Activated naive CD4-positive, alpha-beta T cell treated with anti-CD3 and anti-CD28 coated beads, Interleukin-2, amount 10 ng/mL, durations not matched to agents 7 days and 5 days (primary cell): ENCODE measurements around the gene TRIM24.
A peak's percentile ranks its signal among the peaks of the same experiment; 100 is the strongest.
"Not testable (repeated sequence)": the region's sequence is repeated elsewhere in the genome, so short reads cannot be mapped to it uniquely, and the experiment has no call there.

Experiments used
- CTCF ChIA-PET: fragments of 350-600 bp; sonication (Branson Sonifier 250); formaldehyde crosslinking; loops from one replicate; lab custom pipeline; 2021; ENCODE audit warnings: antibody characterized with exemption; lab: Charles Lee
- DNase-seq: peaks from one replicate; pipeline ENCODE4 v3.0.0-alpha.2; 2020
- H3K27ac Mint-ChIP-seq: one replicate; pipeline ENCODE4 v1.8.0; 2021; ENCODE audit warnings: mild to moderate bottlenecking, moderate library complexity, mixed read lengths
- H3K27me3 Mint-ChIP-seq: one replicate; pipeline ENCODE4 v1.8.0; 2021; ENCODE audit warnings: mild to moderate bottlenecking, mixed read lengths
- H3K36me3 Mint-ChIP-seq: one replicate; pipeline ENCODE4 v1.8.0; 2021; ENCODE audit warnings: mixed read lengths
- H3K4me1 Mint-ChIP-seq: one replicate; pipeline ENCODE4 v1.8.0; 2021; ENCODE audit warnings: mixed read lengths
- H3K4me3 Mint-ChIP-seq: one replicate; pipeline ENCODE4 v1.8.0; 2021; ENCODE audit warnings: mild to moderate bottlenecking, moderate library complexity, mixed read lengths
- H3K9me3 Mint-ChIP-seq: one replicate; pipeline ENCODE4 v1.8.0; 2021; ENCODE audit warnings: mixed read lengths

TRIM24 gene

GRCh38 chr7:138472292-138473079, 12.4 kb downstream of the TRIM24 start:
- Mint-ChIP-seq H3K4me3 (no peak overlapping the region), H3K27ac (no peak overlapping the region), H3K27me3 (no peaks in the 10 kb centered on the region), H3K9me3 (no peaks in the 10 kb centered on the region), H3K4me1 (peaks cover 7% of the 10 kb centered on the region), H3K36me3 (peaks cover 15% of the 10 kb centered on the region)
- no peak for DNase-seq
- CTCF ChIA-PET, result no interaction called here

- no peak for DNase-seq
- H3K36me3 Mint-ChIP-seq, result peaks cover 2% of the 10 kb centered on the region
- no peaks in the 10 kb centered on the region for H3K27me3 Mint-ChIP-seq
- H3K9me3 Mint-ChIP-seq, result no peaks in the 10 kb centered on the region
- peaks cover 17% of the 10 kb centered on the region for H3K4me1 Mint-ChIP-seq
- H3K4me3 Mint-ChIP-seq, result no peak overlapping the region
- CTCF ChIA-PET, result no interaction called here
- no peak overlapping the region for H3K27ac Mint-ChIP-seq
Measured at GRCh38 chr7:138475377-138475776, 15.3 kb downstream of the TRIM24 start.

GRCh38 chr7:138477081-138477578, 17.1 kb downstream of the TRIM24 start:
- CTCF ChIA-PET, result no interaction called here
- no peak overlapping the region for H3K27ac Mint-ChIP-seq
- no peak overlapping the region for H3K4me3 Mint-ChIP-seq
- H3K27me3 Mint-ChIP-seq, result no peaks in the 10 kb centered on the region
- no peaks in the 10 kb centered on the region for H3K9me3 Mint-ChIP-seq
- H3K4me1 Mint-ChIP-seq, result peaks cover 27% of the 10 kb centered on the region
- H3K36me3 Mint-ChIP-seq, result peaks cover 4% of the 10 kb centered on the region
- DNase-seq, result no peak

- H3K27ac Mint-ChIP-seq, result no peak overlapping the region
- H3K36me3 Mint-ChIP-seq, result peaks cover 4% of the 10 kb centered on the region
- H3K27me3 Mint-ChIP-seq, result no peaks in the 10 kb centered on the region
- CTCF ChIA-PET, result no interaction called here
- no peak overlapping the region for H3K4me3 Mint-ChIP-seq
- H3K9me3 Mint-ChIP-seq, result no peaks in the 10 kb centered on the region
- DNase-seq, result no peak
- H3K4me1 Mint-ChIP-seq, result peaks cover 27% of the 10 kb centered on the region
Measured at GRCh38 chr7:138477581-138477980, 17.5 kb downstream of the TRIM24 start.

- Mint-ChIP-seq H3K27ac (no peak overlapping the region), H3K36me3 (peaks cover 6% of the 10 kb centered on the region), H3K4me3 (no peak overlapping the region), H3K27me3 (no peaks in the 10 kb centered on the region), H3K9me3 (no peaks in the 10 kb centered on the region), H3K4me1 (peaks cover 31% of the 10 kb centered on the region)
- DNase-seq, result no peak
- CTCF ChIA-PET, result interaction anchor here (1.2 kb wide), 1 partner anchor 12 kb away, joined by 3 read pairs; no protein-coding TSS in a partner anchor
Measured at GRCh38 chr7:138478499-138478908, 18.4 kb downstream of the TRIM24 start.

GRCh38 chr7:138480527-138480926, 20.5 kb downstream of the TRIM24 start:
- CTCF ChIA-PET, result no interaction called here
- H3K27me3 Mint-ChIP-seq, result no peaks in the 10 kb centered on the region
- no peak overlapping the region for H3K4me3 Mint-ChIP-seq
- peaks cover 11% of the 10 kb centered on the region for H3K36me3 Mint-ChIP-seq
- DNase-seq, result no peak
- H3K27ac Mint-ChIP-seq, result no peak overlapping the region
- peaks cover 29% of the 10 kb centered on the region for H3K4me1 Mint-ChIP-seq
- H3K9me3 Mint-ChIP-seq, result peaks cover 2% of the 10 kb centered on the region

GRCh38 chr7:138481447-138482380, 21.7 kb downstream of the TRIM24 start:
- Mint-ChIP-seq H3K9me3 (peaks cover 4% of the 10 kb centered on the region), H3K36me3 (peaks cover 16% of the 10 kb centered on the region), H3K4me1 (peaks cover 29% of the 10 kb centered on the region), H3K4me3 (peak overlapping the region; percentile 31), H3K27ac (no peak overlapping the region), H3K27me3 (no peaks in the 10 kb centered on the region)
- DNase-seq, result no peak
- CTCF ChIA-PET, result no interaction called here

GRCh38 chr7:138483531-138483930, 23.5 kb downstream of the TRIM24 start:
- H3K4me1 Mint-ChIP-seq, result peaks cover 28% of the 10 kb centered on the region
- no peak overlapping the region for H3K27ac Mint-ChIP-seq
- H3K27me3 Mint-ChIP-seq, result no peaks in the 10 kb centered on the region
- H3K9me3 Mint-ChIP-seq, result peaks cover 4% of the 10 kb centered on the region
- DNase-seq, result no peak
- no peak overlapping the region for H3K4me3 Mint-ChIP-seq
- CTCF ChIA-PET, result no interaction called here
- H3K36me3 Mint-ChIP-seq, result peaks cover 24% of the 10 kb centered on the region

GRCh38 chr7:138485508-138485907, 25.4 kb downstream of the TRIM24 start:
- CTCF ChIA-PET, H3K27ac Mint-ChIP-seq, H3K27me3 Mint-ChIP-seq, DNase-seq, H3K4me3 Mint-ChIP-seq, H3K9me3 Mint-ChIP-seq: not testable (repeated sequence)
- peaks cover 31% of the 10 kb centered on the region for H3K36me3 Mint-ChIP-seq
- peaks cover 20% of the 10 kb centered on the region for H3K4me1 Mint-ChIP-seq

GRCh38 chr7:138489139-138489538, 29.1 kb downstream of the TRIM24 start:
- H3K4me1 Mint-ChIP-seq, H3K9me3 Mint-ChIP-seq, DNase-seq, H3K27me3 Mint-ChIP-seq, H3K4me3 Mint-ChIP-seq, H3K27ac Mint-ChIP-seq, CTCF ChIA-PET: not testable (repeated sequence)
- peaks cover 35% of the 10 kb centered on the region for H3K36me3 Mint-ChIP-seq

GRCh38 chr7:138491612-138492386, 31.7 kb downstream of the TRIM24 start:
- no peak overlapping the region for H3K4me3 Mint-ChIP-seq
- H3K27me3 Mint-ChIP-seq, result no peaks in the 10 kb centered on the region
- H3K27ac Mint-ChIP-seq, result no peak overlapping the region
- H3K36me3 Mint-ChIP-seq, result peaks cover 36% of the 10 kb centered on the region
- no peak for DNase-seq
- H3K4me1 Mint-ChIP-seq, result peaks cover 4% of the 10 kb centered on the region
- CTCF ChIA-PET, result no interaction called here
- H3K9me3 Mint-ChIP-seq, result peaks cover 6% of the 10 kb centered on the region

- no peak overlapping the region for H3K4me3 Mint-ChIP-seq
- H3K27me3 Mint-ChIP-seq, result no peaks in the 10 kb centered on the region
- no peak overlapping the region for H3K27ac Mint-ChIP-seq
- peaks cover 4% of the 10 kb centered on the region for H3K4me1 Mint-ChIP-seq
- CTCF ChIA-PET, result no interaction called here
- DNase-seq, result no peak
- H3K36me3 Mint-ChIP-seq, result peaks cover 36% of the 10 kb centered on the region
- H3K9me3 Mint-ChIP-seq, result peaks cover 6% of the 10 kb centered on the region
Measured at GRCh38 chr7:138492423-138492822, 32.4 kb downstream of the TRIM24 start.

- Mint-ChIP-seq H3K27me3 (no peaks in the 10 kb centered on the region), H3K36me3 (peaks cover 32% of the 10 kb centered on the region), H3K9me3 (peaks cover 6% of the 10 kb centered on the region), H3K27ac (no peak overlapping the region), H3K4me3 (no peak overlapping the region), H3K4me1 (no peaks in the 10 kb centered on the region)
- CTCF ChIA-PET, result no interaction called here
- no peak for DNase-seq
Measured at GRCh38 chr7:138493535-138493934, 33.5 kb downstream of the TRIM24 start.

- Mint-ChIP-seq H3K27ac (no peak overlapping the region), H3K9me3 (peaks cover 5% of the 10 kb centered on the region), H3K36me3 (peaks cover 39% of the 10 kb centered on the region), H3K4me3 (no peak overlapping the region), H3K4me1 (no peaks in the 10 kb centered on the region), H3K27me3 (no peaks in the 10 kb centered on the region)
- DNase-seq, result no peak
- CTCF ChIA-PET, result no interaction called here
Measured at GRCh38 chr7:138495485-138495884, 35.4 kb downstream of the TRIM24 start.
